ENCODE results near the gene CIDEC.

Gene CIDEC

DNA sequence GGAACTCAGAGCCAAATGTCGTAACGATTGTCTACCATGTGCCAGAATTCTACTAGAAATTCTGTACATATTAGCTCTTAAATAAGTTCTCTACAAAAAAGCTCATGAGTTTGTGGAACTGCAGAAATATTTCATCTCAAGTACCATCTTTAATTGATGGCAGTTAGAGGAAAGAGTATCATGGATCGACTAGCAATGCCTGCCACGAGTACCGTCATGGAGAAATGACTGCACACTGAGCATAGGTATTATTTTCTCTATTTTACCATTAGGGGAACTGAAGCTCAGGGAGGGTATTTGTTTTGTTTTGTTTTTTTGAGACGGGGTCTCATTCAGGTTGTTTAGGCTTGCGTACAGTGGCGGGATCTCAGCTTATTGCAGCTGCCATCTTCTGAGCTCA is 39.0 kb downstream of the CIDEC start:
- no peak for DNase-seq

DNA sequence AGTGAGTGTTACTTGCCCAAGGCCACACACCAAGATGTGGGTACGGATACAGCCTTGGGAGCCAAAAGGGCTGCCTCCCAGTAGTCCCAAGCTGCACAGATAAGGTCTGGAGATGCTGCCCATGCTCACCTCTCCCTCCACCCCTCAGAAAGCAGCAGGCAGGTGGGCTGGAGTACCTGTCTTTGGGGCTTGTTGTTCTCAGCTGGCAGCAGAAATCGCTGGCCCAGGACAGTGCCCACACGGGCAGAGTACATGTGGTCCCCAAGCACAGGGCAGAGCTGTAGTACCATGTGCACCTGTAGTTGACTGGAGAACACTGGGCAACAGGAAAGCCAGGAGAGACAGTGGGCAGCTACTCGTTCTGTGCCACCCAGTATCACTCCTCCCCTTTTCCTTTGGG is 41.2 kb downstream of the CIDEC start:
- no peak for DNase-seq

DNA sequence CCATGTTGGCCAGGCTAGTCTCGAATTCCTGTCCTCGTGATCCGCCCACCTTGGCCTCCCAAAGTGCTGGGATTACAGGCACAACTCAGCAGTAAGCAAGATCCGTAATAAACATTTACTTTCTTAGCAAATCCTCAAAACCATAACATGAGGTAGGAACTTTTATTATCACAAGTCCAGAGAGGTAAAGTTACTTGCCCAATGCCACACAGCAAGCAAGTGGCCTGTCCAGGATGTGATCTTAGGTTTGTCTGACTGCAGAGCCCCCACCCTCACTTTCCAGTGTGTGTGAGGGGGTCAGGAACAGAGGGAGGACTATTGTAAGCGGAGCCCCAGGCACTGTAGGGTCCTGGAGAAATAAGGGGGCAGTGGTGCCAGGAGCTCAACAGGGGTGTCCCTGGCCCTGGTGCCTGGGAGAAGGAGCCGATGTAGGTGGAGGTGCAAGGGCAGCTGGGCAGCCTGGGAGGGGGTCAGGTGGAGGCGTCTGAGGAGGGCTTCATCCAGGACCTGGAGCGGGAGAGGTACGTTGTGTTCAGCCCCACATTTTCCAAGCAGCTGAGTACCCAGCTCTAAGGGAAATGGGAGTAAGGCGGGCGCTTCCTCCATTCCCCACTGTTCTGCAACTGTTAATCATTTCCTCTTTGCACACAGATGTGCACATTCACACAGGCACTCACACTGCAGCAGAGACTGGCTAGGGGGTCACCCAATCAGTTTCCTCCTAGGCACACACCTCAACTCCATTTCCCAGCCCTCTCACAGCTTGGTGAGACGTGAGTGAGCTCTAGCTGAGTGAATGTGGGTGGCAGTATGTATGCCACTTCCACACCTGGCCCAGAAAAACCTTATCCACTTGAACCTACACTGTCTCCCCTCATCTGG is 42.1 kb downstream of the CIDEC start:
- DNase-seq: no peak

DNA sequence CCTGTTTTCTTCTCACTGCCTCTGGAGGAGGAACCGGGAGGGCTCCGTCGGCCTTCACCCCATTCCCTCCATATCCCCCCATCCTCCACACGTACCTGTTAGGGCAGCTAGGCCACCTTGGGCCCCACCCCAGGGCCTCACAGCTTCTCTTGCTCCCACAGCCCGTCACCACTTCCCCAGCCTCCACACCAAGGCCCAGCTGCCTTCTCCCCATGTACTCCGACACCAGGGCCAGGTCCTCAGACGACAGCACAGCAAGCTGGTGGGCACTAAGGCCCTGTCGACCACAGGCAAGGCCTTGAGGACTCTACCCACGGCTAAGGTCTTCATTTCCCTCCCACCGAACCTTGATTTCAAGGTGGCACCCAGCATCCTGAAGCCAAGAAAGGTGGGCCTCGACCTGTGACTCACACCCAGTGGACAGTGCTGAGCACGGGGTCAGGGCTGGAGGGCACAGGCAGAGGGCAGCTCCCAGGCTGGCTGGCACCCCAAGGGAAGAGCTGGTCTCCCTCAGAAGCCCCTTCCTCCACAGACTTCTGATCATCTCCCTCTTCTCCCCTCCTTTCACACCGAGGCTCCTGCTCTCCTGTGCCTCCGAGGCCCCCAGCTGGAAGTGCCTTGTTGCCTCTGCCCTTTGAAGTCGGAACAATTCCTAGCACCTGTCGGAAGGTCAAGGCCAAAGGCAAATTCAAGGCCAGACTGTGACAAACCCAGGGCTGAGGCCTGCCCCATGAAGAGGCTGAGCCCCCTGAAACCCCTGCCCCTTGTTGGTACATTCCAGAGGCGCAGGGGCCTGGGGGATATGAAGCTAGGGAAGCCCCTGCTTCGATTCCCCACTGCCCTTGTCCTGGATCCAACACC is 45.3 kb downstream of the CIDEC start:
- DNase-seq: no peak

DNA sequence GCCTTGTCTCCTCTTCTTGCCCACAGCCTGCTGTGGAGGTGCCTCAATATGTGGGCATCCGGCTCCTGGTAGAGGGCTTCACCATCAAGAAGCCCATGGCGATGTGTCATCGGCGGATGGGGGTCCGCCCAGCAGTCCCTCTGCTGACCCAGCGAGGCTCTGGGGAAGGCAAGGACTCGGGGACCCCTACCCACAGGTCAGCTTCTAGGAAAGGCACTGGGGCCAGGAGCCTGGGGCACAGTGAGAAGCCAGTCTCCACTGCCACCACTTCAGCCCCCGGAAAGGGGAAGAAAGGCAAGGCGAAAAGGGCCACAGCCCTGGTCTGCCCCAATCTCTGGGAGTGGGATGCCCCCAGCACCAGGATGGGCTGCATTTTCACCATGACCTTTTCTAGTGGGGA is 47.0 kb downstream of the CIDEC start:
- no peak for DNase-seq

DNA sequence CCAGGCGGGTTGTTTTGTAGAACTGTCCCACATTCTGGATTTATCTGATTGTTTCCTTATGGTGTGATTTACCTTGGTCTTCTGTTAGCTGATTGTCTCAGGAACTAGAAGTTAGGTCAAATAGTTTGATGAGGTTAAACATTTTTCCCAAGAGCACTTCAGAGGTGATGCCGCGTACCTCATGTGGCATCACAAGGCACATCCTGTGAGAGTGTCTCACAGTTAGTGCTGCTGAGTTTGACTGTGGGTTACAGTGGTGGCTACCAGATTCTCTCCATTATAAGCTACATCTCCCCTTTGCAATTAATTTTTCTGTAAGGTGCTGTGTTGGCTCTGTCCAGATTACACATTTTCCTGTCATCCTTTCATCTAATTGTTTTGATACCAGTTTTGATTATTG is 48.8 kb downstream of the CIDEC start:
- DNase-seq: no peak

DNA sequence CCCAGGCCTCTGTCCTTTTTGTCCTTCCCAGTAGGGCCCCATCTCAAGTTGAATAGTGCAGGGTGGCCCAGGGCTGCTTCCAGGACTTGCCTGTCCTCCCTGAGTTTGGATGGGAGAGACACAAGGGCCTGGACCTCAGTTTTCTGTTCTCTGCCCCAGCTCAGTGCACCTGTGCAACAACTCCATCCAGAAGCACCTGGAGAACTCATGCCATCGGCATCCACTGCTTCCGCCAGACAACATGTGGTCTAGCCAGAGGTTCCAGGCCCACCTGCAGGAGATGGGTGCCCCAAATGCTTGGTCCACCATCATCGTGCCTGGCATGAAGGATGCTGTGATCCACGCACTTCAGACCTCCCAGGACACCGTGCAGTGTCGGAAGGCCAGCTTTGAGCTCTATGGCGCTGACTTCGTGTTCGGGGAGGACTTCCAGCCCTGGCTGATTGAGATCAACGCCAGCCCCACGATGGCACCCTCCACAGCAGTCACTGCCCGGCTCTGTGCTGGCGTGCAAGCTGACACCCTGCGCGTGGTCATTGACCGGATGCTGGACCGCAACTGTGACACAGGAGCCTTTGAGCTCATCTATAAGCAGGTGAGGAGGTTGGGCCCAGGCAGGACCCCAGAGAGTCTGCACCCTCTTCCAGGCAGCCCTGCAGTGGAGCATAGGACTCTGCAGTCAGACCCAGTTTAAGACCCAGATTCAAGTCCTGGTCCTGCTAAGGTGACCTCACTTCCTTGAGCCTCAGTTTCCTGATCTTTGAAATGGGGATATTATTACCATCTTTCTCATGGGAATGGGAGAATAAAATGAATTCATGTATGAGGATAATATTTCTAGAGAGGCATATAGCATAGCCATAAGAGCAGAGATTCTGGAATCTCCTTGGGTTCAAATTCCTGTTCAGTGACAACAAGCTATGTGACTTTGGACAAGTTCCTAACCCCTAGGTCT is 51.0 kb downstream of the CIDEC start:
- no peak for DNase-seq

DNA sequence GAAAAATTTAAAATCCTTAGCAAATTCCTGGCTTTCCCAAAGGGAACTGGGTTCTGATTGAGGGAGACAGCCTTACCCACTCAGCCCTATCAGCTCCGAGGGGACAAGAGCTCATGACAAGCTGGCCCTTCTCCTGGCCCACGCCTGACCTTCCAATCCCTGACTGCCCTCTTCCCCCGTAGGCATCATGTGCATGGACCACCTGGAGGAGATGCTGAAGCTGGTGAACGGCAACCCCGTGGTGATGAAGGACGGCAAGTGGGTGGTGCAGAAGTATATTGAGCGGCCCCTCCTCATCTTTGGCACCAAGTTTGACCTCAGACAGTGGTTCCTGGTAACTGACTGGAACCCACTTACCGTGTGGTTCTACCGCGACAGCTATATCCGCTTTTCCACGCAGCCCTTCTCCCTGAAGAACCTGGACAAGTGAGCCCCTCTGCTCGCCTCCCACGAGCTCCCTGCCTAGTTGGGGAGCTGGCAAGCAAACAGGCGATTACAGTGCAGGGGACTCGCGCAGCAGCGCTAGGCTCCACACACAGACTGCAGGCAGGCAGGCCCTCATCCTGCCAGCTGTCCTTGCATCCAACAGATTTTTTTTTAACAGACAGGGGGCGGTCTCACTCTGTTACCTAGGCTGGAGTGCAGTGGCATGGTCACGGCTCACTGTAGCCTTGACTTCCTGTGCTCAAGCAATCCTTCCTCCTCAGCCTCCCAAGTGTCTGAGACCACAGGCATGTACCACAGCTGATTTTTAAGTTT is 53.1 kb downstream of the CIDEC start:
- DNase-seq: no peak

DNA sequence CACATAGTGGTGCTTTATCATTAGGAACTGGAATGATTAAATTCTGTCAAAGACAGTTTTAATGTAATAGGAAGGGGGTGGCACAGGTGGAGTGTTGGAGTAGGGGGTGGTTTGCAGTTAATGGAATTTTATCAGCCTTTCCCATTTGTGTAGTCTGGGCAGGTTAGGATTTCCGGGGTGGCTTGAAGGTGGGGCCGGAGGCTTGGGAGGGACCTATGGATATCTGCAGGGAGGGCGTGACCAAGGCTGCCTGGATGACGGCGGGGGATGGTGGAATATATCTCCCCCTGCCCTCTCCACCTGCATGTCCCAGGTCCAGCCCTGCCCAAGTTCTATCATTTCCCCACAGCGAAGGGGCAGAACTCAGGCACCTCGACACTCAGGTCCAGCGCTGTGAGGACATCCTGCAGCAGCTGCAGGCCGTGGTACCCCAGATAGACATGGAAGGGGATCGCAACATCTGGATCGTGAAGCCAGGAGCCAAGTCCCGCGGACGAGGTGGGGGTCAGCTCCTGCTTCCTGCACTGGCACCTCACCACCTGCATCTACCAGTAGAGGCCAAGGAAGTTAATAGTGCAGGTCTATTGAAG is 54.5 kb downstream of the CIDEC start:
- no peak for DNase-seq

DNA sequence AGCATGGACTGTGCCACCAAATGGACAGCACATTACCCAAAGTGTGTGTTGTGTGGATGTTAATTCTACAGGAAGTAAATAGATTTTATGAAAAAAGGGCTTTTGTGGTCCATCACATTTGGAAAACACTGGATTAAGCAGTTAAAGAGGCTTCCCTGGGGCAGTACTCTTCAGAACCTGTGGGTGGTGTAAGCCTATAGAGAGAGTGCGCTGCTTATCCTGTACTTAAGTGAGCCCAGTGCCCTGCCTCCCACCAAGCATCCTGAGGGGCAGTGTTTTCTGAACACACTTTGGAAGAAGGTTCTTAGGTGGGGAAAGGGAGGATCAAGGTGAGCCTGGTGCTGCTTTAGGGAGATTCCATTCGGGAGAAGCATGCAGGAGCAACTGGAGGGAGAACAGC is 59.1 kb downstream of the CIDEC start:
- no peak for DNase-seq

DNA sequence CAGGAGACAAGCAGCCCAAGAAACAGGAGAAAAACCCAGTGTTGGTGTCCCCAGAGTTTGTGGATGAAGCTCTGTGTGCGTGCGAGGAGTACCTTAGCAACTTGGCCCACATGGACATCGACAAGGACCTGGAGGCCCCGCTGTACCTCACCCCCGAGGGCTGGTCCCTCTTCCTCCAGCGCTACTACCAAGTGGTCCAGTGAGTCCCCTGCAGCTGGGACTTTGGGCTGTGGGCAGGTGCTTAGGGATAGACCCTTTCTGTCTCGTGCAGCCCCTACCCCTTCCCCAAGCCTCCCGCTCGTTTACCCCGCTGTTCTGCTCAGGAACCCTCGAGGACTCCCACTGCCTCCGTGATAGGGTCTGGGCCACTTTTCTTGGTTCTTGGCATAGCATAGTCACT is 59.5 kb downstream of the CIDEC start:
- no peak for DNase-seq

DNA sequence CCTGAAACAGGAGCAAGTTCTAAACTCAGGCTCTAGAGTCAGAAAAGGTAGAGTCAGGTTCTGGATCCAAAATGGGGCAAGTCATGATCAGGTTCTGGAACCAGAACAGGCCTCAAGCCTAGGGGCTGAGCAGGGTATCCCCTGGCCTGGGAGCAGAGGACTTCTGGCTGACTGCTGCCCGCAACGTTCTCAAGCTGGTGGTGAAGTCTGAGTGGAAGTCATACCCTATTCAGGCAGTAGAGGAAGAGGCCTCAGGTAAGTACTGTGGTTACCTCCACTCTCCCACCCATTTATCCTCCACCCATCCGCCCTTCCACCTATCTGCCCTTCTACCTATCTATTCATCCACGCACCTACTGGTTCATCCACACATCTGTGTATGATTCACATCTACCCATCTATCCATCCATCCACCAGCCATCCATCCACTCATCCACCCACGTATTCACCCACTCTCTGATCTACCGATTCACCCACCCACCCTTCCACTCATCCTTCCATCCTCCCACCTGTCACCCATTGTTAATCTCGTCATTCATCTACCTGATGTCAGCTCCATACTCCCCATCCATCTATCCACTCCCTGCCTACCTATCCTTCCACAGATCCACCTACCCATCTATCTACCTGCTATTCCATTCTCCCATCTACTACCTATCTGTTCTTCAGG is 61.3 kb downstream of the CIDEC start:
- no peak for DNase-seq

DNA sequence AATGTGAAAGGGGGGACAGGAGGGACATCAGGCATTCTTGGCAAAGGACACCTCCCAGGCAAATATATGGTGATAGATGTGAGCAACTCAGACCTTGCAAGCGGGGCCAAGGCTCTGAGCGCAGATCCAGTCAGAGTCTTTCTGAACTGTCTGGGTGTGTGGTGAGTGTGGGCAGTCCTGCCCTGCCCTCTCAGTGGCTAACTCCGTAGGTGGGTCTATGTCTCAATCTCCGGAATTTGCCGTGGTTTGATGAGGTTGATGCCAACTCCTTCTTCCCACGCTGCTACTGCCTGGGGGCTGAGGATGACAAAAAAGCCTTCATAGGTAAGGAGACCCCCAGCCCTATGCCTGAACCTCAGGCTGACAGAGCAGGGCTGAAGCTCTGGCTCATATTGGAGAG is 62.6 kb downstream of the CIDEC start:
- no peak for DNase-seq
